Body of pancreas (tissue), 4 donors: ENCODE results near the gene CD209. TPM values are rescaled to one million over a fixed set of nuclear protein-coding genes. Genes with fewer than 3 reads are reported as not detected.

Experiments
- ATAC-seq: fragments of 150-250 bp; one replicate; pipeline ENCODE4 v1.9.1; 2016
- DNase-seq, 4 donors: peaks; one replicate each; pipeline ENCODE4 v3.0.0-alpha.2; 2019
- H3K27ac ChIP-seq, 4 donors: fragments of 200-600 bp; sonication (generic); 1 replicate in 3 of 4; 2 replicates in 1 of 4; pipeline versions ENCODE4 v1.5.1 to v1.6.1; 2016 to 2019; ENCODE audit warnings: mild to moderate bottlenecking in 1 of 4, mixed read lengths in 1 of 4, moderate library complexity in 1 of 4
- H3K27me3 ChIP-seq, 2 donors: fragments of 200-600 bp; sonication (generic); one replicate each; pipeline ENCODE4 v1.6.0; 2016; ENCODE audit warnings: mild to moderate bottlenecking in 1 of 2
- H3K36me3 ChIP-seq, 2 donors: fragments of 200-600 bp; sonication (generic); replicated peaks in 1 of 2; 2 replicates each; pipeline ENCODE4 v1.5.1; 2016; ENCODE audit warnings: low read depth in 2 of 2; ENCODE audit not compliant: insufficient read depth in 1 of 2
- H3K4me1 ChIP-seq: fragments of 200-600 bp; sonication (generic); one replicate; pipeline ENCODE4 v1.6.0; 2016
- H3K4me3 ChIP-seq, 2 donors: fragments of 200-600 bp; sonication (generic); 1 replicate in 1 of 2; 2 replicates in 1 of 2; pipeline ENCODE4 v1.5.1; 2016 to 2019
- H3K9me3 ChIP-seq, 3 donors: fragments of 200-600 bp; sonication (generic); 1 replicate in 2 of 3; 2 replicates in 1 of 3; pipeline ENCODE4 v1.5.1; 2016
- CTCF ChIP-seq, 7 experiments: fragments of 450-650 bp in 4 of 7; fragments of 200-600 bp in 3 of 7; sonication (generic) in 3 of 7; IDR thresholded peaks; one replicate each; pipeline ENCODE4 v1.5.1; 2016 to 2019; ENCODE audit warnings: antibody characterized with exemption in 7 of 7
- POLR2A ChIP-seq, 3 donors: fragments of 450-650 bp; IDR thresholded peaks; one replicate each; pipeline ENCODE4 v1.6.1; 2016; ENCODE audit warnings: antibody characterized with exemption in 3 of 3, mild to moderate bottlenecking in 2 of 3
- WGBS, 2 donors: methylation state at CpG; one replicate each; pipeline ENCODE4 v1.1.5; 2017; 5-methylcytosine and 5-hydroxymethylcytosine counted together
- intact Hi-C: fragments of 100-400 bp; cut with DNase I; formaldehyde crosslinking; loops from one replicate; pipeline ENCODE4 v1.15.1; 2023
- total RNA-seq, 2 donors: library from RNA; depleted of rRNA; stranded (reverse); fragments of >200 nt; gene quantifications; one replicate each; pipeline ENCODE4 v1.1.0, GENCODE V29; 2016

Gene CD209
- total RNA-seq, 2 donors from 2014 or later = 1.6 to 2.0 TPM

GRCh38 chr19:7742575-7742974, 4.8 kb downstream of the CD209 start:
- no peak overlapping the region for H3K27ac ChIP-seq
- WGBS, 2 donors = 53 to 64% methylated on average over 2 of the region's 2 CpGs

GRCh38 chr19:7740682-7741054, 6.7 kb downstream of the CD209 start:
- intact Hi-C loops = no loop called here
- no peak overlapping the region for H3K4me3 ChIP-seq
- H3K4me1 ChIP-seq = no peaks in the 10 kb centered on the region
- no peak overlapping the region for H3K27ac ChIP-seq
- DNase-seq (no peak), ATAC-seq (no peak)
- H3K36me3 ChIP-seq = no peaks in the 10 kb centered on the region
- WGBS, 2 donors = 63 to 65% methylated on average over 6 of the region's 6 CpGs
- TF ChIP-seq CTCF (IDR thresholded peaks at IDR 0.05) = no peak
- no peak for TF ChIP-seq POLR2A (IDR thresholded peaks at IDR 0.05)
- H3K27me3 ChIP-seq = peaks cover 0 to 4% of the 10 kb centered on the region in 2 donors
- no peaks in the 10 kb centered on the region for H3K9me3 ChIP-seq

More at GRCh38 chr19:7742575-7742974, 4.8 kb downstream of the CD209 start:
- intact Hi-C loops = no loop called here
- ATAC-seq (no peak), DNase-seq (no peak)
- Histone ChIP-seq H3K36me3 (no peaks in the 10 kb centered on the region), H3K27me3 (no peaks in the 10 kb centered on the region), H3K9me3 (no peaks in the 10 kb centered on the region), H3K4me3 (no peak overlapping the region), H3K4me1 (no peaks in the 10 kb centered on the region)
- TF ChIP-seq CTCF (IDR thresholded peaks at IDR 0.05) (no peak), POLR2A (IDR thresholded peaks at IDR 0.05) (no peak)

- TF ChIP-seq CTCF (IDR thresholded peaks at IDR 0.05) = no peak
- TF ChIP-seq POLR2A (IDR thresholded peaks at IDR 0.05) = no peak
Observed at GRCh38 chr19:7739801-7740681, 7.3 kb downstream of the CD209 start.

DNA sequence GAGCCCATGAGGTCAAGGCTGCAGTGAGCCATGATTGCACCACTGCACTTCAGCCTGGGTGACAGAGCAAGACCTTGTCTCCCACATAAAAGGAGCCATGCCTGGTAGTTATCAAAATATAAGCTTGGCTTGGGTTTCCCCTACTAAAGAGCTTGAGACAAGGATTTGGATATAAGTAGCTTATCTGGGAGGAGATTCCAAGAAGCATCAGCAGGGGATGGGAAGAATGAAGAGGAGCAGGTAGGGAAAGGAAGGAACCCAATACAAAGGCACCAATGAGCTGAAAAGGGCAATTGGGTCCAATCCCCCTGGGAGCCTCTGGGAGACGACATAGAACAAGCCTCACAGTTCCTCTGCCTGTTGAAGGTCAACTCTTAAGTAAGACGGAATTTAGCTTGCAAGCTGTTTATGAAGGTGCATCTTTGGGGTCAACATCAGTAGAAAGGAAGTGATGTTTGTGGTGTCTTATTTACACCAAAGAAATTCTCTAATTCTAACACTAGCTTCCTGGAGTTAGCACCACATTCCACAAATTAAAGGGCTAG, 8.1 kb downstream of the CD209 start:
- no peak overlapping the region for H3K27ac ChIP-seq
- DNase-seq (no peak), ATAC-seq (no peak)
- intact Hi-C loops = no loop called here
- no peaks in the 10 kb centered on the region for H3K4me1 ChIP-seq
- no peaks in the 10 kb centered on the region for H3K9me3 ChIP-seq
- TF ChIP-seq POLR2A (IDR thresholded peaks at IDR 0.05) (no peak), CTCF (IDR thresholded peaks at IDR 0.05) (no peak)
- no peak overlapping the region for H3K4me3 ChIP-seq
- WGBS, 2 donors = 21 to 22% methylated on average over 2 of the region's 2 CpGs
- no peaks in the 10 kb centered on the region for H3K36me3 ChIP-seq
- H3K27me3 ChIP-seq = peaks cover 0 to 6% of the 10 kb centered on the region in 2 donors

More at GRCh38 chr19:7739801-7740681, 7.3 kb downstream of the CD209 start:
- H3K36me3 ChIP-seq = no peaks in the 10 kb centered on the region
- intact Hi-C loops = no loop called here
- H3K4me1 ChIP-seq = no peaks in the 10 kb centered on the region
- no peak overlapping the region for H3K4me3 ChIP-seq
- WGBS, 2 donors = 59 to 64% methylated on average over 19 of the region's 19 CpGs
- H3K9me3 ChIP-seq = no peaks in the 10 kb centered on the region
- no peak for DNase-seq
- peaks cover 0 to 6% of the 10 kb centered on the region in 2 donors for H3K27me3 ChIP-seq
- H3K27ac ChIP-seq = no peak overlapping the region
- no peak for ATAC-seq
